HepG2 (cell line): ENCODE measurements around the gene CASP6. TPM values are rescaled to one million over a fixed set of nuclear protein-coding genes. Genes with fewer than 3 reads are reported as not detected.

Experiments used
- polyA plus RNA-seq, 8 experiments: library from polyadenylated mRNA; depleted of rRNA in 3 of 8; stranded (reverse) in 7 of 8; unstranded in 1 of 8; fragments of >200 nt; fragmentation: Illumina TruSeq in 4 of 8; extraction: Trizol in 4 of 8; gene quantifications; 2 replicates each; pipeline versions ENCODE4 v1.2.1 to v1.2.3, GENCODE V29; 2011 to 2016; ENCODE audit warnings: low read depth in 4 of 8, missing spikeins in 1 of 8, mixed read lengths in 1 of 8; ENCODE audit not compliant: insufficient read depth in 1 of 8
- small RNA-seq, 3 experiments: library from RNA; depleted of rRNA; stranded (forward); fragments of <200 nt; gene quantifications; one replicate each; pipeline ENCODE3, GENCODE V24; 2012; ENCODE audit warnings: low read depth in 2 of 3, low replicate concordance in 1 of 3; ENCODE audit not compliant: insufficient read length in 3 of 3, insufficient read depth in 2 of 3
- total RNA-seq, 5 experiments: library from RNA; depleted of rRNA; stranded (reverse); fragments of >200 nt; fragmentation: Illumina TruSeq; extraction: Trizol; gene quantifications; 2 replicates each; pipeline ENCODE4 v1.2.3, GENCODE V29; 2016; ENCODE audit warnings: low read depth in 1 of 5

The CASP6 gene
- total and polyA plus RNA-seq, 2 of the 13 experiments (the other 11 are each of a cell fraction or from before 2014, with no cell fraction given) = 19.7 to 34.6 TPM

Small RNA genes lying within 50 kb of the gene (small RNA-seq; reads per million reads assigned to genes)
- 0 reads per million in 3 experiments for gene HIGD1AP14

Other genes starting within 250 kb of the CASP6 start
- 0.95 and 1.4 TPM in 2 replicates for gene MCUB, start 143.2 kb downstream of the CASP6 start, total RNA-seq (2016; rRNA removed; fragmentation: Illumina TruSeq; extraction: Trizol)
- gene MCUB, start 143.2 kb downstream of the CASP6 start, polyA plus RNA-seq (2011; rRNA removed) = 1.7 and 2.2 TPM in 2 replicates
- gene PLA2G12A, start 26.6 kb upstream of the CASP6 start, total RNA-seq (2016; rRNA removed; fragmentation: Illumina TruSeq; extraction: Trizol) = 38.7 and 61.2 TPM in 2 replicates
- 54.9 and 64.0 TPM in 2 replicates for gene PLA2G12A, start 26.6 kb upstream of the CASP6 start, polyA plus RNA-seq (2011; rRNA removed)
- gene CFI, start 98.6 kb upstream of the CASP6 start, total RNA-seq (2016; rRNA removed; fragmentation: Illumina TruSeq; extraction: Trizol) = 152 and 337 TPM in 2 replicates
- 281 and 284 TPM in 2 replicates for gene CFI, start 98.6 kb upstream of the CASP6 start, polyA plus RNA-seq (2011; rRNA removed)
- 11.3 and 16.4 TPM in 2 replicates for gene GAR1, start 112.3 kb upstream of the CASP6 start, total RNA-seq (2016; rRNA removed; fragmentation: Illumina TruSeq; extraction: Trizol)
- gene GAR1, start 112.3 kb upstream of the CASP6 start, polyA plus RNA-seq (2011; rRNA removed) = 8.9 and 11.4 TPM in 2 replicates
- 0.07 and 0.22 TPM in 2 replicates for gene RRH, start 124.5 kb upstream of the CASP6 start, total RNA-seq (2016; rRNA removed; fragmentation: Illumina TruSeq; extraction: Trizol)
- gene RRH, start 124.5 kb upstream of the CASP6 start, polyA plus RNA-seq (2011; rRNA removed) = 0.17 TPM in 1 of 2 replicates, not detected in the other
- gene LRIT3, start 144.7 kb upstream of the CASP6 start, total RNA-seq (2016; rRNA removed; fragmentation: Illumina TruSeq; extraction: Trizol) = not detected in 2 replicates
- gene LRIT3, start 144.7 kb upstream of the CASP6 start, polyA plus RNA-seq (2011; rRNA removed) = 0.03 and 0.04 TPM in 2 replicates
- 0.07 TPM in 1 of 2 replicates, not detected in the other for gene EGF, start 209.4 kb upstream of the CASP6 start, total RNA-seq (2016; rRNA removed; fragmentation: Illumina TruSeq; extraction: Trizol)
- gene EGF, start 209.4 kb upstream of the CASP6 start, polyA plus RNA-seq (2011; rRNA removed) = 0.05 and 0.08 TPM in 2 replicates